ENCODE measurements around the gene TPH2. TPM values are rescaled to one million over a fixed set of nuclear protein-coding genes. Genes with fewer than 3 reads are reported as not detected.

The TPH2 gene
- not detected in 2 replicates for total RNA-seq

DNA sequence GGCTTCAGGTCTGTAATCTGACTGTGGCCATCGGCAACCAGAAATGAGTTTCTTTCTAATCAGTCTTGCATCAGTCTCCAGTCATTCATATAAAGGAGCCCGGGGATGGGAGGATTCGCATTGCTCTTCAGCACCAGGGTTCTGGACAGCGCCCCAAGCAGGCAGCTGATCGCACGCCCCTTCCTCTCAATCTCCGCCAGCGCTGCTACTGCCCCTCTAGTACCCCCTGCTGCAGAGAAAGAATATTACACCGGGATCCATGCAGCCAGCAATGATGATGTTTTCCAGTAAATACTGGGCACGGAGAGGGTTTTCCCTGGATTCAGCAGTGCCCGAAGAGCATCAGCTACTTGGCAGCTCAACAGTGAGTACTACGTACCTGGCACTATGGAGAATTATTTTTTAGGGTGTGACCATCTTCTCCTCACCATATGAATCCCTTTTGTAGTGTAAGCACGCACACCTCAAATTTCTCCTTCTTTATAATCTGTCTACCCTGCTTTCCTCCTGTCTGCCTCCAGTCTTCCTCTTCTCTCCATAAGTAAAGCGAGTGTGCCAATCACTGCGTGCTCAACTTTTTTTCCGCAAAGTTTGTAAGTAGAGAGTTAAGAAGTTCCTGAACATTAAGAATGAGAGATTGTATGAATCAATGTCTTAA, at the start of gene TPH2:
Gene TPH2, plus strand, starts transcription at position 118 of the 658 bp plus-strand sequence. Its CDS starts 142 bp downstream, at position 260.
- Histone ChIP-seq H3K4me3 (ENCODE audit: low read depth, low read length) (no peak within 1 kb of the TSS), H3K27me3 (ENCODE audit: control insufficient read depth, insufficient read depth, low read length) (no peaks in the 10 kb centered on the region), H3K36me3 (ENCODE audit: control insufficient read depth, insufficient read depth, low read length) (no peaks in the 10 kb centered on the region)
- FAIRE-seq (no peak), DNase-seq (ENCODE audit: low read depth) (peak; percentile 35)
- TF ChIP-seq, protein P1, sequence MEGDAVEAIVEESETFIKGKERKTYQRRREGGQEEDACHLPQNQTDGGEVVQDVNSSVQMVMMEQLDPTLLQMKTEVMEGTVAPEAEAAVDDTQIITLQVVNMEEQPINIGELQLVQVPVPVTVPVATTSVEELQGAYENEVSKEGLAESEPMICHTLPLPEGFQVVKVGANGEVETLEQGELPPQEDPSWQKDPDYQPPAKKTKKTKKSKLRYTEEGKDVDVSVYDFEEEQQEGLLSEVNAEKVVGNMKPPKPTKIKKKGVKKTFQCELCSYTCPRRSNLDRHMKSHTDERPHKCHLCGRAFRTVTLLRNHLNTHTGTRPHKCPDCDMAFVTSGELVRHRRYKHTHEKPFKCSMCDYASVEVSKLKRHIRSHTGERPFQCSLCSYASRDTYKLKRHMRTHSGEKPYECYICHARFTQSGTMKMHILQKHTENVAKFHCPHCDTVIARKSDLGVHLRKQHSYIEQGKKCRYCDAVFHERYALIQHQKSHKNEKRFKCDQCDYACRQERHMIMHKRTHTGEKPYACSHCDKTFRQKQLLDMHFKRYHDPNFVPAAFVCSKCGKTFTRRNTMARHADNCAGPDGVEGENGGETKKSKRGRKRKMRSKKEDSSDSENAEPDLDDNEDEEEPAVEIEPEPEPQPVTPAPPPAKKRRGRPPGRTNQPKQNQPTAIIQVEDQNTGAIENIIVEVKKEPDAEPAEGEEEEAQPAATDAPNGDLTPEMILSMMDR (IDR thresholded peaks at IDR 0.05; ENCODE audit: insufficient read depth, low read length, severe bottlenecking): peak; percentile 51

GRCh38 chr12:71890475-71890874, 48.2 kb upstream of the TPH2 start:
- H3K36me3 ChIP-seq (ENCODE audit: control insufficient read depth, insufficient read depth, low read length): peaks cover 1% of the 10 kb centered on the region
- H3K27me3 ChIP-seq (ENCODE audit: control insufficient read depth, insufficient read depth, low read length): no peaks in the 10 kb centered on the region
- TF ChIP-seq, protein P1 (IDR thresholded peaks at IDR 0.05; ENCODE audit: insufficient read depth, low read length, severe bottlenecking): no peak
- no peak overlapping the region for H3K4me3 ChIP-seq (ENCODE audit: low read depth, low read length)
- no peak for DNase-seq (ENCODE audit: low read depth)
- no peak for FAIRE-seq

DNA sequence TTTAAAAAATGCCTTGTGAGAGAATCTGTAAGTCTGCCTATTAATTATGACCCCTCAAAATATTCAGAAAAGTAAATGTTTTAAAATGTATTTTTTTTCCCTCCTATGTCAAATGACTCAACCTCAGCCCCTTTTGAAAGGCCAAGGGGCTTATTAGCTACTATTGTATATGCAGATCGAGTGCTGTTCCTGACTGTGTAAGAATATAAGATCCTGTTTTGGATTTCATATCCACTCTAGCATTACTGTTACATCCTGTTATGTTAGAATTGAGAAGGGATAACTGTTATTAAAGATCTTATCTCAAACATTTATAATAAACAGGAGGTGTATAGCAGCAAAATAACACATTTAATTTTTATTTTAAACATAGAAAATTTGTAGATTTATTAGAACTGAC, 46.6 kb upstream of the TPH2 start:
- no peaks in the 10 kb centered on the region for H3K27me3 ChIP-seq (ENCODE audit: control insufficient read depth, insufficient read depth, low read length)
- TF ChIP-seq, protein P1 (IDR thresholded peaks at IDR 0.05; ENCODE audit: insufficient read depth, low read length, severe bottlenecking): no peak
- no peak overlapping the region for H3K4me3 ChIP-seq (ENCODE audit: low read depth, low read length)
- peaks cover 3% of the 10 kb centered on the region for H3K36me3 ChIP-seq (ENCODE audit: control insufficient read depth, insufficient read depth, low read length)
- no peak for FAIRE-seq
- no peak for DNase-seq (ENCODE audit: low read depth)

- Histone ChIP-seq H3K27me3 (ENCODE audit: control insufficient read depth, insufficient read depth, low read length) (no peaks in the 10 kb centered on the region), H3K36me3 (ENCODE audit: control insufficient read depth, insufficient read depth, low read length) (peaks cover 3% of the 10 kb centered on the region), H3K4me3 (ENCODE audit: low read depth, low read length) (no peak overlapping the region)
- no peak for DNase-seq (ENCODE audit: low read depth)
- no peak for FAIRE-seq
- TF ChIP-seq, protein P1 (IDR thresholded peaks at IDR 0.05; ENCODE audit: insufficient read depth, low read length, severe bottlenecking): no peak
Measured at GRCh38 chr12:71896205-71896882, 42.3 kb upstream of the TPH2 start.

GRCh38 chr12:71900091-71900490, 38.6 kb upstream of the TPH2 start:
- DNase-seq (ENCODE audit: low read depth) (peak; percentile 63), FAIRE-seq (no peak)
- TF ChIP-seq, protein P1 (IDR thresholded peaks at IDR 0.05; ENCODE audit: insufficient read depth, low read length, severe bottlenecking): peak; percentile 17
- Histone ChIP-seq H3K27me3 (ENCODE audit: control insufficient read depth, insufficient read depth, low read length) (no peaks in the 10 kb centered on the region), H3K4me3 (ENCODE audit: low read depth, low read length) (no peak overlapping the region), H3K36me3 (ENCODE audit: control insufficient read depth, insufficient read depth, low read length) (peaks cover 2% of the 10 kb centered on the region)
